Activated naive CD4-positive, alpha-beta T cell treated with anti-CD3 and anti-CD28 coated beads, Interleukin-2, amount 50 U/mL, for 72 hours (primary cell): ENCODE measurements around the gene IL6. TPM values are rescaled to one million over a fixed set of nuclear protein-coding genes. Genes with fewer than 3 reads are reported as not detected.

ENCODE experiments used
- ATAC-seq, 2 donors: fragments of 150-1000 bp; cut with Tn5 transposase; 2 replicates each; pipeline ENCODE4 v1.10.0; 2021; ENCODE audit warnings: mild to moderate bottlenecking in 2 of 2, moderate library complexity in 2 of 2
- DNase-seq, 2 donors: peaks; one replicate each; pipeline ENCODE4 v3.0.0; 2021 to 2022; ENCODE audit warnings: low spot score in 2 of 2
- H3K27ac Mint-ChIP-seq, 2 donors: one replicate each; pipeline ENCODE4 v1.8.0; 2022; ENCODE audit warnings: mild to moderate bottlenecking in 2 of 2, mixed read lengths in 2 of 2
- H3K36me3 Mint-ChIP-seq, 2 donors: one replicate each; pipeline ENCODE4 v1.8.0; 2022; ENCODE audit warnings: mixed read lengths in 2 of 2
- H3K9me3 Mint-ChIP-seq, 2 donors: one replicate each; pipeline ENCODE4 v1.8.0; 2022; ENCODE audit warnings: mixed read lengths in 2 of 2
- total RNA-seq, 2 donors: library from RNA; stranded (reverse); gene quantifications; one replicate each; pipeline ENCODE4 v1.2.3, GENCODE V29; 2022

Gene IL6
- total RNA-seq, 2 donors from 2014 or later: not detected

DNA sequence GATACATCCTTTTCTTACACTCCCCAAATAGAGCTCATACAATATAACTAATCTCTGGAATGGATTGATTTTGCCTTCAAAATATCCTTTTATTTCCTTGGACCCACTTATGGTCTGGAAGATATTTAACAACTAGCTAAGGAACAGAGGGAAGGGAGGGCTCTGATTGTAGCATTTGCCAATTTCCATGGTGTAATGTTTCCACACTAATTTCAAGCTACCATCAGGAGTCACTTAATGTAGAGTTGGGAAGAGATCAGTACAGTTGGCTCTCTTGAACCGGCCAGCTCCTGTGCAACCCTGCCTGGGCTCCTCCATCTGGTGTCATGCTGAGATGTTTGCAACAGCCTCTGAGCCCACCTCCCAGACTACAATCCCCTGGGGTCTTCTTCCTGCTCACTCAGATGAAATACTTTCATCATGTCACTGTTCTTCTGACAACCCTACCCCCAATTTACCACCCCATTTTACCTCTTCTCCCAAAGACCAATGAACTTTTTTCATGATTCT lies 8.0 kb upstream of the IL6 start:
- no peaks in the 10 kb centered on the region for H3K36me3 Mint-ChIP-seq
- ATAC-seq: no peak
- H3K9me3 Mint-ChIP-seq: no peaks in the 10 kb centered on the region
- H3K27ac Mint-ChIP-seq: no peak overlapping the region
- no peak for DNase-seq

DNA sequence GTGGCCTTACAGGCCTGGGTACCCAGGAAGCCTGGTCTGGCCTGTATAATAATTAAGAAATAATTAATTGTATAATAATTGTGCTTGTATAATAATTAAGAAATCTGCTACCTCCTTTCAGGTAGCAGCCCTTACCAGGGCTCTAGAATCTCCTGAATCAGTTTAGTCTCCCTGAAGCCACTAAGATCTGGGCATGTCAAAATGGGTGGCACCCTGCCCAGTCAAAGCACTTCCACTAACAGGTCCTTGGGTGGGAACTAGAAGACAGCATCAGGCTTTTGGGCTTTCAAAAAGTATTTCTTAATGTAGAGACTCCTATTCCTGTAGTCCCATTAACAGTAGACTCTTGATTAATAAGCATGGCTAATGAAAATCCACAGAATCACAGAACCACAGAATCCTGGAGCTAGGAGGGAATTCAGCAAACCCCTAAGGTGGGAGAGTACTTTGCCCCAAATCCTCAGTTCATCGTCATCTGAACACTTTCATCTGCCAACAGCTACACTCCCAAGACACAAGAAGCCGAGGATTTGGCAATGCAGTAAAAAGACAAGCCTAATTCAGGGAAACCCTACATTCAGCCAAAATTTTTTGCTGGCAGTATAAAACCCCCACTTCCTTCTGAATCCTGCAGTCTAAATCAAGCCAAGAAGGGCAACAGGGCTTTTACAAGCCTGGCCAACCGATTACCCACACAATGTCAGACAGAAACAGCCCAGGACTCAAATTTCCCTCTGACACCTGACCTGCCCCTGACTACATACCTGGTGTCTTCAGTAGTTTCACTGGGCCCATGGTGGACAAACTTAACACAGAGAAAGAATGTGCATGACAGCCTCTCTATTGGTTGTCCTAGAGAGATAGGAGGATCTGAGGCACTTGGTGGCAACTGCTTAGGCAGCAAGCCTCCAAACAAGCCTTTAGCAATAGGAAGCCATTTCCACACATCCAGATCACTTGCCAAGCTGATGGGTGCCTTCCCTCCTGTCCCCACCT lies 5.9 kb upstream of the IL6 start:
- ATAC-seq (no peak), DNase-seq (no peak)
- Mint-ChIP-seq H3K27ac (no peak overlapping the region), H3K36me3 (no peaks in the 10 kb centered on the region), H3K9me3 (no peaks in the 10 kb centered on the region)

DNA sequence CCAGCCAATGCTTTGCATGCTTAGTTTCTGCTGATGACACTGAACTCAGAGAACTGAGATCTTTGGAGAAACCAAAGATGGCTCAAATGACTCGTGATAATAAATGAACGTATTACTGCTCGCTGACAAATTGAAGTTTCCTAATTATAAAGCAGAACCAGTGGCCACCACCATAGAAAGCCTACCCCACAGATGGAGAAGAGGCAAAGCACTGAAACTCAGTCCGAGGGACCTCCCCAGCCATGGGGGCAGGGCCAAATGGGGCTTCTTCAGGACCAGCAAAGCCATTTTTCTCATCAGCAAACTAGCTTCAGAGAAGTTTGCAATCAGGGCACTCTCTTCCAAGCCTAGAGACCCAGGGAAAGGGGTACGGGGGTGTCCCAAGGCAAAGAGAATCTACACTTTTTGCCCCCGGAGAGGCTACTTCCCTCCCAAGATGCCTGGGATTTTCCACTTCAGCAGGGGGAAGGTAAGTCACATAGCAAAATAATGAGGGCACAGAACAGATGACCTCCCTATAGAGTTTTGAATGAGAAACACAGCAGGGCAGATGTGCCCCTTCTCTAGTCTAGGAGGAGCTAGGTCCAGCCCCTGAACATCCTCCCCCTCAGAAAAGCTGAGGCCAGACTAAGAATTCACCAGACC lies 4.3 kb upstream of the IL6 start:
- H3K27ac Mint-ChIP-seq: no peak overlapping the region
- no peak for DNase-seq
- no peak for ATAC-seq
- no peaks in the 10 kb centered on the region for H3K36me3 Mint-ChIP-seq
- no peaks in the 10 kb centered on the region for H3K9me3 Mint-ChIP-seq

DNA sequence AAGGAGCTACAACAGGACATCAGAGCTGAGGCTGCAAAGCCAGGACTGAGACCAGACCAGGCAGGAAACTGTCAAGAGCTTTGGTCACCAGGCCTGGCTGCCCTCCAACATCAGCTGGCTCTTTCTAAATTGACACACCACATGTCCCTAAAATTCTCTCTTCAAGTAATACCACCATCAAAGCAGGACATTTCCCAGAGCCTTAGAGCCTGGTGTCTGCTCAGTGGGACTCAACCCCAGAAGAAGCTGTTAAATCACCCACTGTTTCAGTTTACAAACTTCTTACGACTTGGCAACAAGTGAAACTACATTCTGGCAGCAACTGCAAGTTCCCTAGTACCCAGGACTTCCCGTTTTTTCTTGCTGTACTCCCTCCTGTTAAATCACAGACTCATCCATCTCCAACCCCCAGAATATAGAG lies 3.8 kb upstream of the IL6 start:
- no peak overlapping the region for H3K27ac Mint-ChIP-seq
- no peak for DNase-seq
- ATAC-seq: no peak
- no peaks in the 10 kb centered on the region for H3K9me3 Mint-ChIP-seq
- H3K36me3 Mint-ChIP-seq: no peaks in the 10 kb centered on the region

DNA sequence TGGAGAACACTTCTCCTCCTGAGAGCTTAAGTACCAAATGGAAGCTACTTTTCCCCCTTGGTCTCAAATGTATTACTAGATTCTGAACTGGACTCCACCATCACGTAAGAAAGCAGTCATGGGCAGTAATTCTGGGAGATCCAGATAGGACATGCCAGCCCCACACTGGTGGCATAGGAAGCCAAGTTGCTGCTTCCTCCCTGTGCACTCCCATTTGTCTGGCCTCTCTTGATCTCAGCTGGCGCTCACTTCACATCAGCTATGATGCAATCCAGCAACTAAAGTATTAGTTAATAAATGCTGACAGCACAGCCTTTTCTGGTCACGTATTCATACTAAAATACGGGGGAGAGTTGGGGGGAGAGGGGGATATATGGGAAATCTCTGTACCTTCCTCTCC lies 3.4 kb upstream of the IL6 start:
- no peaks in the 10 kb centered on the region for H3K36me3 Mint-ChIP-seq
- no peak overlapping the region for H3K27ac Mint-ChIP-seq
- DNase-seq (no peak), ATAC-seq (no peak)
- H3K9me3 Mint-ChIP-seq: no peaks in the 10 kb centered on the region

DNA sequence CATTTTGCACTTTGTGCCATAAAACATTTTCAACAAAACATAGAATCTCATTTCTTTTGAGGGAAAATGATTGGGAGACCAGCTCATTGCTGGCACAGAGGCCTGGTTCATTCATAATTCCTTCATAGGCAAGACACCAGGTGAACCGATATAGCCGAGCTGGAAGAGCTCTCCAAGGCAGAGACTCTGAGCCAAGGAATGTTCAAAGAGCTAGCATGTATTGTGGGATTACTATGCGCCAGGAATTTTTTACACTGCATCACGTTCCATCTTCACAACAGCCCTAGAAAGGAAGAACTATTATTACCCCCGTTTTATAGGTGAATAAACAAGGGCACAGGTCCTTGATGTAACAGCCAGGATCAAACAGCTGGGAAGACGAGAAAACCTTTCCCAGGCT lies 2.1 kb upstream of the IL6 start:
- ATAC-seq: no peak
- DNase-seq: no peak
- no peaks in the 10 kb centered on the region for H3K36me3 Mint-ChIP-seq
- no peak overlapping the region for H3K27ac Mint-ChIP-seq
- H3K9me3 Mint-ChIP-seq: no peaks in the 10 kb centered on the region

DNA sequence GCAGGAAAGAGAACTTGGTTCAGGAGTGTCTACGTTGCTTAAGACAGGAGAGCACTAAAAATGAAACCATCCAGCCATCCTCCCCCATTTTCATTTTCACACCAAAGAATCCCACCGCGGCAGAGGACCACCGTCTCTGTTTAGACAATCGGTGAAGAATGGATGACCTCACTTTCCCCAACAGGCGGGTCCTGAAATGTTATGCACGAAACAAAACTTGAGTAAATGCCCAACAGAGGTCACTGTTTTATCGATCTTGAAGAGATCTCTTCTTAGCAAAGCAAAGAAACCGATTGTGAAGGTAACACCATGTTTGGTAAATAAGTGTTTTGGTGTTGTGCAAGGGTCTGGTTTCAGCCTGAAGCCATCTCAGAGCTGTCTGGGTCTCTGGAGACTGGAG lies 1.4 kb upstream of the IL6 start:
- DNase-seq (no peak), ATAC-seq (no peak)
- no peaks in the 10 kb centered on the region for H3K9me3 Mint-ChIP-seq
- H3K27ac Mint-ChIP-seq: peak overlapping the region in 1 of 2 donors; percentile 68
- no peaks in the 10 kb centered on the region for H3K36me3 Mint-ChIP-seq

DNA sequence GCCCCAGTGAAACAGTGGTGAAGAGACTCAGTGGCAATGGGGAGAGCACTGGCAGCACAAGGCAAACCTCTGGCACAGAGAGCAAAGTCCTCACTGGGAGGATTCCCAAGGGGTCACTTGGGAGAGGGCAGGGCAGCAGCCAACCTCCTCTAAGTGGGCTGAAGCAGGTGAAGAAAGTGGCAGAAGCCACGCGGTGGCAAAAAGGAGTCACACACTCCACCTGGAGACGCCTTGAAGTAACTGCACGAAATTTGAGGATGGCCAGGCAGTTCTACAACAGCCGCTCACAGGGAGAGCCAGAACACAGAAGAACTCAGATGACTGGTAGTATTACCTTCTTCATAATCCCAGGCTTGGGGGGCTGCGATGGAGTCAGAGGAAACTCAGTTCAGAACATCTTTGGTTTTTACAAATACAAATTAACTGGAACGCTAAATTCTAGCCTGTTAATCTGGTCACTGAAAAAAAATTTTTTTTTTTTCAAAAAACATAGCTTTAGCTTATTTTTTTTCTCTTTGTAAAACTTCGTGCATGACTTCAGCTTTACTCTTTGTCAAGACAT lies 574 bp upstream of the IL6 start:
- DNase-seq (peak; percentile 49 to 58), ATAC-seq (peak; percentile 83 to 89)
- peak overlapping the region in 1 of 2 donors; percentile 68 for H3K27ac Mint-ChIP-seq
- no peaks in the 10 kb centered on the region for H3K36me3 Mint-ChIP-seq
- no peaks in the 10 kb centered on the region for H3K9me3 Mint-ChIP-seq

DNA sequence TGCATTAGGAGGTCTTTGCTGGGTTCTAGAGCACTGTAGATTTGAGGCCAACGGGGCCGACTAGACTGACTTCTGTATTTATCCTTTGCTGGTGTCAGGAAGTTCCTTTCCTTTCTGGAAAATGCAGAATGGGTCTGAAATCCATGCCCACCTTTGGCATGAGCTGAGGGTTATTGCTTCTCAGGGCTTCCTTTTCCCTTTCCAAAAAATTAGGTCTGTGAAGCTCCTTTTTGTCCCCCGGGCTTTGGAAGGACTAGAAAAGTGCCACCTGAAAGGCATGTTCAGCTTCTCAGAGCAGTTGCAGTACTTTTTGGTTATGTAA lies 675 bp downstream of the IL6 start:
- no peaks in the 10 kb centered on the region for H3K9me3 Mint-ChIP-seq
- no peak for DNase-seq
- ATAC-seq: no peak
- H3K27ac Mint-ChIP-seq: no peak overlapping the region
- no peaks in the 10 kb centered on the region for H3K36me3 Mint-ChIP-seq

DNA sequence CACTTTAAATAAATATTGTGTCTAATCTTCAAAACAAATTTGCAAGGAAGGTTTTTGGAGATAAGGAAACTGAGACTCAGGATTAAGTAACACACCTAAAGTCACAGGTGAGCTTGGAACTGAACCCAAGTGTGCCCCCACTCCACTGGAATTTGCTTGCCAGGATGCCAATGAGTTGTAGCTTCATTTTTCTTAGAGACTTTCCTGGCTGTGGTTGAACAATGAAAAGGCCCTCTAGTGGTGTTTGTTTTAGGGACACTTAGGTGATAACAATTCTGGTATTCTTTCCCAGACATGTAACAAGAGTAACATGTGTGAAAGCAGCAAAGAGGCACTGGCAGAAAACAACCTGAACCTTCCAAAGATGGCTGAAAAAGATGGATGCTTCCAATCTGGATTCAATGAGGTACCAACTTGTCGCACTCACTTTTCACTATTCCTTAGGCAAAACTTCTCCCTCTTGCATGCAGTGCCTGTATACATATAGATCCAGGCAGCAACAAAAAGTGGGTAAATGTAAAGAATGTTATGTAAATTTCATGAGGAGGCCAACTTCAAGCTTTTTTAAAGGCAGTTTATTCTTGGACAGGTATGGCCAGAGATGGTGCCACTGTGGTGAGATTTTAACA lies 1.5 kb downstream of the IL6 start:
- Mint-ChIP-seq H3K27ac (no peak overlapping the region), H3K36me3 (no peaks in the 10 kb centered on the region), H3K9me3 (no peaks in the 10 kb centered on the region)
- DNase-seq (no peak), ATAC-seq (no peak)

DNA sequence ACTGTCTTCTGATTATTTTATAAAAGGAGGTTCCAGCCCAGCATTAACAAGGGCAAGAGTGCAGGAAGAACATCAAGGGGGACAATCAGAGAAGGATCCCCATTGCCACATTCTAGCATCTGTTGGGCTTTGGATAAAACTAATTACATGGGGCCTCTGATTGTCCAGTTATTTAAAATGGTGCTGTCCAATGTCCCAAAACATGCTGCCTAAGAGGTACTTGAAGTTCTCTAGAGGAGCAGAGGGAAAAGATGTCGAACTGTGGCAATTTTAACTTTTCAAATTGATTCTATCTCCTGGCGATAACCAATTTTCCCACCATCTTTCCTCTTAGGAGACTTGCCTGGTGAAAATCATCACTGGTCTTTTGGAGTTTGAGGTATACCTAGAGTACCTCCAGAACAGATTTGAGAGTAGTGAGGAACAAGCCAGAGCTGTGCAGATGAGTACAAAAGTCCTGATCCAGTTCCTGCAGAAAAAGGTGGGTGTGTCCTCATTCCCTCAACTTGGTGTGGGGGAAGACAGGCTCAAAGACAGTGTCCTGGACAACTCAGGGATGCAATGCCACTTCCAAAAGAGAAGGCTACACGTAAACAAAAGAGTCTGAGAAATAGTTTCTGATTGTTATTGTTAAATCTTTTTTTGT lies 2.3 kb downstream of the IL6 start:
- Mint-ChIP-seq H3K9me3 (no peaks in the 10 kb centered on the region), H3K36me3 (no peaks in the 10 kb centered on the region), H3K27ac (no peak overlapping the region)
- ATAC-seq: no peak
- DNase-seq: no peak

DNA sequence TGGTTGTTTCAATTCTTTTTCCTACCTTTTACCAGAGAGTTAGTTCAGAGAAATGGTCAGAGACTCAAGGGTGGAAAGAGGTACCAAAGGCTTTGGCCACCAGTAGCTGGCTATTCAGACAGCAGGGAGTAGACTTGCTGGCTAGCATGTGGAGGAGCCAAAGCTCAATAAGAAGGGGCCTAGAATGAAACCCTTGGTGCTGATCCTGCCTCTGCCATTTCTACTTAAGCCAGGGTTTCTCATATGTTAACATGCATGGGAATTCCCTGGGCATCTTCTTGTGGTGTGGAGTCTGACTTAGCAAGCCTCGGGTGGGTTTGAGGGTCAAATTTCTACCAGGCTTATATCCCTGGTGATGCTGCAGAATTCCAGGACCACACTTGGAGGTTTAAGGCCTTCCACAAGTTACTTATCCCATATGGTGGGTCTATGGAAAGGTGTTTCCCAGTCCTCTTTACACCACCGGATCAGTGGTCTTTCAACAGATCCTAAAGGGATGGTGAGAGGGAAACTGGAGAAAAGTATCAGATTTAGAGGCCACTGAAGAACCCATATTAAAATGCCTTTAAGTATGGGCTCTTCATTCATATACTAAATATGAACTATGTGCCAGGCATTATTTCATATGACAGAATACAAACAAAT lies 3.2 kb downstream of the IL6 start:
- no peaks in the 10 kb centered on the region for H3K36me3 Mint-ChIP-seq
- no peak for DNase-seq
- no peak overlapping the region for H3K27ac Mint-ChIP-seq
- no peaks in the 10 kb centered on the region for H3K9me3 Mint-ChIP-seq
- no peak for ATAC-seq

DNA sequence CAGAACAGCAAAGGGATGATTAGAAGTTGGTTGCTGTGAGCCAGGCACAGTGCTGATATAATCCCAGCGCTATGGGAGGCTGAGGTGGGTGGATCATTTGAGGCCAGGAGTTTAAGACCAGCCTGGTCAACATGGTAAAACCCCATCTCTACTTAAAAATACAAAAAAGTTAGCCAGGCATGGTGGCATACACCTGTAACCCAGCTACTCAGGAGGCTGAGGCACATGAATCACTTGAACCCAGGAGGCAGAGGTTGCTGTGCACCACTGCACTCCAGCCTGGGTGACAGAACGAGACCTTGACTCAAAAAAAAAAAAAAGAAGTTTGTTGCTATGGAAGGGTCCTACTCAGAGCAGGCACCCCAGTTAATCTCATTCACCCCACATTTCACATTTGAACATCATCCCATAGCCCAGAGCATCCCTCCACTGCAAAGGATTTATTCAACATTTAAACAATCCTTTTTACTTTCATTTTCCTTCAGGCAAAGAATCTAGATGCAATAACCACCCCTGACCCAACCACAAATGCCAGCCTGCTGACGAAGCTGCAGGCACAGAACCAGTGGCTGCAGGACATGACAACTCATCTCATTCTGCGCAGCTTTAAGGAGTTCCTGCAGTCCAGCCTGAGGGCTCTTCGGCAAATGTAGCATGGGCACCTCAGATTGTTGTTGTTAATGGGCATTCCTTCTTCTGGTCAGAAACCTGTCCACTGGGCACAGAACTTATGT lies 4.1 kb downstream of the IL6 start:
- H3K27ac Mint-ChIP-seq: no peak overlapping the region
- no peaks in the 10 kb centered on the region for H3K9me3 Mint-ChIP-seq
- no peak for DNase-seq
- peaks cover 0 to under 1% of the 10 kb centered on the region in 2 donors for H3K36me3 Mint-ChIP-seq
- ATAC-seq: peak in 1 of 2 donors; percentile 25

DNA sequence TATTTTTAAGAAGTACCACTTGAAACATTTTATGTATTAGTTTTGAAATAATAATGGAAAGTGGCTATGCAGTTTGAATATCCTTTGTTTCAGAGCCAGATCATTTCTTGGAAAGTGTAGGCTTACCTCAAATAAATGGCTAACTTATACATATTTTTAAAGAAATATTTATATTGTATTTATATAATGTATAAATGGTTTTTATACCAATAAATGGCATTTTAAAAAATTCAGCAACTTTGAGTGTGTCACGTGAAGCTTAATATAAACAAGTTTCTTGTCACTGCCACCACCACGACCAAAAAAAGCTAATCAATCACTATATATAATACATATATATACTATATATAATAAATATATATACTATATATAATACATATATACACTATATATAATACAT lies 4.8 kb downstream of the IL6 start:
- H3K9me3 Mint-ChIP-seq: peaks cover 0 to 4% of the 10 kb centered on the region in 2 donors
- ATAC-seq (no peak), DNase-seq (no peak)
- no peak overlapping the region for H3K27ac Mint-ChIP-seq
- H3K36me3 Mint-ChIP-seq: peaks cover 2 to 7% of the 10 kb centered on the region in 2 donors

DNA sequence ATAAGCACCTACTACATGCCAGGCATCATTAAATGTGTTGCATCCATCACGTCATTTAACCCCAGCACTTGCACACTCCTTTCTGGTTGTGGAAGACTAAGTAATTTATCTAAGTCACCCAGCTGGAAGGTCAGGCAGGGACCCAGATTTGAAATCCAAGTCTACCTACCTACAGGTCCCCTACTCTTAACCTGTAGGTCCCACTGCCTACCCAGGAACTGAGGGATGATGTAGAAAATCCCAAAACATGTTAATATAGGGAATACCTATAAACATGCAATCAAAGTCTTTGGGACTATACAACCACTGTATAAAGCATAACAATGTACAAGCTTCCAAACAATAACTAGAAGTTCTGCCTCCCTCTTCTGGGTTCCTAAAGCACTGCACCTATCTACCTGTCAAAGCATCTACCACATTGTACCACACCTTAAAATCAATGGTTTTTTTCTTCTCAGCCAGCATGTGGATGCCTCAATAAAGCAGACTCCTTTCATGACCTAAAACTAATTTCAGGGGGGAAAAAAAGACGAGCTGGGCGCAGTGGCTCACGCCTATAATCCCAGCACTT lies 5.6 kb downstream of the IL6 start:
- H3K27ac Mint-ChIP-seq: no peak overlapping the region
- peaks cover 7 to 16% of the 10 kb centered on the region in 2 donors for H3K36me3 Mint-ChIP-seq
- peaks cover 0 to 13% of the 10 kb centered on the region in 2 donors for H3K9me3 Mint-ChIP-seq
- ATAC-seq (peak in 1 of 2 donors; percentile 59), DNase-seq (no peak)
